Hepatocyte (in vitro differentiated cells): ENCODE measurements around the gene P2RY1.

Source experiments
- EZH2 ChIP-seq: fragments of 200-600 bp; sonication (generic); IDR thresholded peaks from 2 replicates; pipeline ENCODE4 v1.6.1; 2016; ENCODE audit warnings: antibody characterized with exemption, mild to moderate bottlenecking, borderline replicate concordance
- TF ChIP-seq, protein P1 (sequence below): fragments of 200-600 bp; sonication (generic); IDR thresholded peaks from 2 replicates; pipeline ENCODE4 v1.5.1; 2016; ENCODE audit warnings: antibody characterized with exemption, mild to moderate bottlenecking; ENCODE audit not compliant: poor library complexity

- TF ChIP-seq, protein P1, sequence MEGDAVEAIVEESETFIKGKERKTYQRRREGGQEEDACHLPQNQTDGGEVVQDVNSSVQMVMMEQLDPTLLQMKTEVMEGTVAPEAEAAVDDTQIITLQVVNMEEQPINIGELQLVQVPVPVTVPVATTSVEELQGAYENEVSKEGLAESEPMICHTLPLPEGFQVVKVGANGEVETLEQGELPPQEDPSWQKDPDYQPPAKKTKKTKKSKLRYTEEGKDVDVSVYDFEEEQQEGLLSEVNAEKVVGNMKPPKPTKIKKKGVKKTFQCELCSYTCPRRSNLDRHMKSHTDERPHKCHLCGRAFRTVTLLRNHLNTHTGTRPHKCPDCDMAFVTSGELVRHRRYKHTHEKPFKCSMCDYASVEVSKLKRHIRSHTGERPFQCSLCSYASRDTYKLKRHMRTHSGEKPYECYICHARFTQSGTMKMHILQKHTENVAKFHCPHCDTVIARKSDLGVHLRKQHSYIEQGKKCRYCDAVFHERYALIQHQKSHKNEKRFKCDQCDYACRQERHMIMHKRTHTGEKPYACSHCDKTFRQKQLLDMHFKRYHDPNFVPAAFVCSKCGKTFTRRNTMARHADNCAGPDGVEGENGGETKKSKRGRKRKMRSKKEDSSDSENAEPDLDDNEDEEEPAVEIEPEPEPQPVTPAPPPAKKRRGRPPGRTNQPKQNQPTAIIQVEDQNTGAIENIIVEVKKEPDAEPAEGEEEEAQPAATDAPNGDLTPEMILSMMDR = no peak
- TF ChIP-seq EZH2 = no peak
Observed at GRCh38 chr3:152849996-152850578, 15.2 kb downstream of the P2RY1 start.
